ENCODE results near the gene STARD7.

DNA sequence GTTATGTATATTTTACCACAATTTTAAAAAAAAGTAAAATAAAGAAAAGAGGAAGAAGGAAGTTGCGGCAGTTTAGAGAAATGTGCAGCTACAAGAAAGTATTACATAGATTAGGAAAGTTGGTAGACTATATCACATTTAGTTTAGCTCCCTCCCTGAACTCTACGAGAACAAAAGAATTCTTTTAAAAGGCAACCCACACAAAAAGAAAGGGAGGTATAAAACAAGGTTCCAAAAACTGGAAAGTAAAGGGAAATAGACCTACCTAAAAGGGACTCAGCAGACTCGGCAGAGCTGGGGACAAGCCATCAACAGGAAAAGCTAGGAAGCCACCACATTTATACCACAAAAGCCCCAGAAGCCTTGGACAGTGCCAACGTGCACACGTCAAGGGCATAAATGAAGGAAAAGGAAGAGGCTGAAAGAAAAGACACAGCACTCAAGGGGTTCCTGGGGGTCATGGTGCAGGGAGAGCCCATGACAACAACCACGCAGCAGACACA, 48.0 kb upstream of the STARD7 start:
- TF ChIP-seq CTCF (IDR thresholded peaks at IDR 0.05) (no peak), EZH2 (IDR thresholded peaks at IDR 0.05; ENCODE audit: borderline replicate concordance, insufficient read depth, low read depth, low read length, poor library complexity, severe bottlenecking) (no peak)

All from B cell (primary cell).